ENCODE measurements around the gene GTF3C1. TPM values are rescaled to one million over a fixed set of nuclear protein-coding genes. Genes with fewer than 3 reads are reported as not detected.
A peak's percentile ranks its signal among the peaks of the same experiment; 100 is the strongest.
"Not testable (repeated sequence)": the region's sequence is repeated elsewhere in the genome, so short reads cannot be mapped to it uniquely, and the experiment has no call there.

The GTF3C1 gene
- total RNA-seq, 1 experiment from 2014 or later = 92.4 TPM

GRCh38 chr16:27441276-27441675 is 108.4 kb downstream of the GTF3C1 start:
- H3K4me1 ChIP-seq (replicated peaks) = no peaks in the 10 kb centered on the region
- H3K36me3 ChIP-seq = no peaks in the 10 kb centered on the region
- no peak for DNase-seq (ENCODE audit: low read depth in 1 of 2, low spot score in 2 of 2)
- H3K4me3 ChIP-seq = no peak overlapping the region
- no peak overlapping the region for H3K27ac ChIP-seq
- H3K9me3 ChIP-seq (replicated peaks) = peaks cover 7% of the 10 kb centered on the region; the same call in 1 of the 2 replicates
- no peaks in the 10 kb centered on the region for H3K27me3 ChIP-seq (replicated peaks)

- Histone ChIP-seq H3K27me3 (replicated peaks) (no peaks in the 10 kb centered on the region), H3K36me3 (no peaks in the 10 kb centered on the region), H3K9me3 (replicated peaks) (peaks cover 4% of the 10 kb centered on the region; the same call in 1 of the 2 replicates), H3K27ac (no peak overlapping the region), H3K4me3 (no peak overlapping the region), H3K4me1 (replicated peaks) (no peaks in the 10 kb centered on the region)
- no peak for DNase-seq (ENCODE audit: low read depth in 1 of 2, low spot score in 2 of 2)
These were observed 110.3 kb downstream of the GTF3C1 start for GRCh38 chr16:27439271-27440018.

- H3K36me3 ChIP-seq = no peaks in the 10 kb centered on the region
- H3K4me3 ChIP-seq = no peak overlapping the region
- H3K4me1 ChIP-seq (replicated peaks) = no peaks in the 10 kb centered on the region
- H3K27me3 ChIP-seq (replicated peaks) = no peaks in the 10 kb centered on the region
- H3K9me3 ChIP-seq (replicated peaks) = no peaks in the 10 kb centered on the region
- DNase-seq (ENCODE audit: low read depth in 1 of 2, low spot score in 2 of 2) = no peak
- H3K27ac ChIP-seq = no peak overlapping the region
These were observed 111.8 kb downstream of the GTF3C1 start for GRCh38 chr16:27437946-27438345.

- DNase-seq (ENCODE audit: low read depth in 1 of 2, low spot score in 2 of 2) = peak in 1 of 2 experiments; percentile 37
- Histone ChIP-seq H3K9me3 (replicated peaks) (no peaks in the 10 kb centered on the region), H3K4me3 (no peak overlapping the region), H3K4me1 (replicated peaks) (no peaks in the 10 kb centered on the region), H3K36me3 (no peaks in the 10 kb centered on the region), H3K27me3 (replicated peaks) (no peaks in the 10 kb centered on the region), H3K27ac (no peak overlapping the region)
These were observed 112.6 kb downstream of the GTF3C1 start for GRCh38 chr16:27436921-27437650.

GRCh38 chr16:27436065-27436464 is 113.6 kb downstream of the GTF3C1 start:
- no peak overlapping the region for H3K27ac ChIP-seq
- no peaks in the 10 kb centered on the region for H3K27me3 ChIP-seq (replicated peaks)
- no peaks in the 10 kb centered on the region for H3K4me1 ChIP-seq (replicated peaks)
- no peaks in the 10 kb centered on the region for H3K36me3 ChIP-seq
- H3K9me3 ChIP-seq (replicated peaks) = no peaks in the 10 kb centered on the region
- no peak overlapping the region for H3K4me3 ChIP-seq
- DNase-seq (ENCODE audit: low read depth in 1 of 2, low spot score in 2 of 2) = peak in 1 of 2 experiments; percentile 31

GRCh38 chr16:27435146-27435545 is 114.6 kb downstream of the GTF3C1 start:
- not testable (repeated sequence) for H3K27me3 ChIP-seq (replicated peaks); H3K36me3 ChIP-seq; H3K9me3 ChIP-seq (replicated peaks); H3K27ac ChIP-seq; DNase-seq (ENCODE audit: low read depth in 1 of 2, low spot score in 2 of 2); H3K4me1 ChIP-seq (replicated peaks); H3K4me3 ChIP-seq

GRCh38 chr16:27434141-27435051 is 115.3 kb downstream of the GTF3C1 start:
- Histone ChIP-seq H3K4me3 (no peak overlapping the region), H3K36me3 (no peaks in the 10 kb centered on the region), H3K9me3 (replicated peaks) (no peaks in the 10 kb centered on the region), H3K27me3 (replicated peaks) (no peaks in the 10 kb centered on the region), H3K27ac (no peak overlapping the region), H3K4me1 (replicated peaks) (no peaks in the 10 kb centered on the region)
- peak in 1 of 2 experiments; percentile 40 for DNase-seq (ENCODE audit: low read depth in 1 of 2, low spot score in 2 of 2)

- H3K27me3 ChIP-seq (replicated peaks) = no peaks in the 10 kb centered on the region
- H3K4me1 ChIP-seq (replicated peaks) = no peaks in the 10 kb centered on the region
- no peak overlapping the region for H3K27ac ChIP-seq
- no peaks in the 10 kb centered on the region for H3K9me3 ChIP-seq (replicated peaks)
- DNase-seq (ENCODE audit: low read depth in 1 of 2, low spot score in 2 of 2) = no peak
- no peaks in the 10 kb centered on the region for H3K36me3 ChIP-seq
- H3K4me3 ChIP-seq = no peak overlapping the region
These were observed 116.1 kb downstream of the GTF3C1 start for GRCh38 chr16:27433636-27434035.

GRCh38 chr16:27433191-27433590 is 116.5 kb downstream of the GTF3C1 start:
- H3K36me3 ChIP-seq; H3K27ac ChIP-seq; H3K27me3 ChIP-seq (replicated peaks); H3K4me3 ChIP-seq; H3K9me3 ChIP-seq (replicated peaks); DNase-seq (ENCODE audit: low read depth in 1 of 2, low spot score in 2 of 2); H3K4me1 ChIP-seq (replicated peaks): not testable (repeated sequence)

GRCh38 chr16:27432558-27432957 is 117.2 kb downstream of the GTF3C1 start:
- peak in 1 of 2 experiments; percentile 29 for DNase-seq (ENCODE audit: low read depth in 1 of 2, low spot score in 2 of 2)
- H3K9me3 ChIP-seq (replicated peaks) = no peaks in the 10 kb centered on the region
- no peak overlapping the region for H3K27ac ChIP-seq
- no peak overlapping the region for H3K4me3 ChIP-seq
- H3K36me3 ChIP-seq = no peaks in the 10 kb centered on the region
- no peaks in the 10 kb centered on the region for H3K27me3 ChIP-seq (replicated peaks)
- no peaks in the 10 kb centered on the region for H3K4me1 ChIP-seq (replicated peaks)

GRCh38 chr16:27431773-27432532 is 117.8 kb downstream of the GTF3C1 start:
- Histone ChIP-seq H3K27me3 (replicated peaks) (no peaks in the 10 kb centered on the region), H3K27ac (no peak overlapping the region), H3K9me3 (replicated peaks) (no peaks in the 10 kb centered on the region), H3K4me3 (no peak overlapping the region), H3K36me3 (no peaks in the 10 kb centered on the region), H3K4me1 (replicated peaks) (no peaks in the 10 kb centered on the region; the same call in 1 of the 2 replicates)
- peak in 1 of 2 experiments; percentile 29 for DNase-seq (ENCODE audit: low read depth in 1 of 2, low spot score in 2 of 2)

GRCh38 chr16:27430923-27431484 is 118.7 kb downstream of the GTF3C1 start:
- Histone ChIP-seq H3K9me3 (replicated peaks) (no peaks in the 10 kb centered on the region), H3K27ac (no peak overlapping the region), H3K36me3 (no peaks in the 10 kb centered on the region), H3K4me3 (no peak overlapping the region), H3K4me1 (replicated peaks) (no peaks in the 10 kb centered on the region; the same call in 1 of the 2 replicates), H3K27me3 (replicated peaks) (no peaks in the 10 kb centered on the region)
- DNase-seq (ENCODE audit: low read depth in 1 of 2, low spot score in 2 of 2) = peak in 1 of 2 experiments; percentile 35

GRCh38 chr16:27430512-27430911 is 119.2 kb downstream of the GTF3C1 start:
- no peak overlapping the region for H3K27ac ChIP-seq
- no peak overlapping the region for H3K4me3 ChIP-seq
- H3K9me3 ChIP-seq (replicated peaks) = no peaks in the 10 kb centered on the region

More at GRCh38 chr16:27430512-27430911, 119.2 kb downstream of the GTF3C1 start:
- no peaks in the 10 kb centered on the region for H3K27me3 ChIP-seq (replicated peaks)
- no peak for DNase-seq (ENCODE audit: low read depth in 1 of 2, low spot score in 2 of 2)
- H3K36me3 ChIP-seq = no peaks in the 10 kb centered on the region
- H3K4me1 ChIP-seq (replicated peaks) = no peaks in the 10 kb centered on the region; the same call in 1 of the 2 replicates
